HepG2 (cell line): ENCODE measurements around the gene CTNND1. TPM values are rescaled to one million over a fixed set of nuclear protein-coding genes. Genes with fewer than 3 reads are reported as not detected.

Source experiments
- ATAC-seq: fragments of 200-7000 bp; cut with Tn5 transposase; 3 replicates; pipeline ENCODE4 v1.9.1; 2020; ENCODE audit warnings: mild to moderate bottlenecking, moderate library complexity
- BruUV-seq: library from RNA; stranded (reverse); fragments of 400-500 nt; replicated peaks from 2 replicates; lab custom pipeline; 2021; lab: Mats Ljungman, UMichigan
- CTCF ChIA-PET: fragments of 300-600 bp; formaldehyde crosslinking; extraction: SDS; loops from one replicate; lab custom pipeline; 2021; ENCODE audit warnings: low total read pairs, inconsistent platforms, low intra/inter-chr PET ratio; lab: Yijun Ruan, JAX
- POLR2A ChIA-PET: fragments of 350-600 bp; sonication (Branson Sonifier 250); formaldehyde crosslinking; loops from one replicate; lab custom pipeline; 2020; ENCODE audit warnings: antibody characterized with exemption, inconsistent platforms; lab: Yijun Ruan, JAX
- DNase-seq: peaks from one replicate; pipeline ENCODE4 v3.0.0-alpha.2; 2015; ENCODE audit warnings: low spot score
- FAIRE-seq: peaks from 3 replicates; lab custom pipeline; 2011; peaks lifted over from hg19 to GRCh38; lab: Jason Lieb, UNC
- H2AFZ ChIP-seq: one replicate; pipeline ENCODE4 v1.6.1; 2011; ENCODE audit warnings: low read length, inconsistent platforms
- H3K27ac ChIP-seq: fragments of 300-600 bp; 3 replicates; pipeline ENCODE4 v1.8.0; 2011; ENCODE audit warnings: mixed run types, mild to moderate bottlenecking, mixed read lengths, low read length, inconsistent platforms; ENCODE audit not compliant: insufficient read depth; ENCODE audit errors: extremely low read length
- H3K27me3 ChIP-seq, 2 experiments: fragments of 200-600 bp in 1 of 2; 2 replicates in 1 of 2; 3 replicates in 1 of 2; pipeline versions ENCODE4 v1.6.0 to v1.8.0; 2011; ENCODE audit warnings: low read length in 2 of 2, mild to moderate bottlenecking in 2 of 2, moderate library complexity in 2 of 2, inconsistent platforms in 1 of 2; ENCODE audit not compliant: insufficient read depth in 2 of 2, control insufficient read depth in 1 of 2
- H3K36me3 ChIP-seq, 2 experiments: fragments of 200-600 bp in 1 of 2; replicated peaks in 1 of 2; 2 replicates in 1 of 2; 3 replicates in 1 of 2; pipeline versions ENCODE4 v1.5.1 to v1.8.0; 2011; ENCODE audit warnings: low read length in 2 of 2, inconsistent platforms in 1 of 2; ENCODE audit not compliant: insufficient read depth in 2 of 2, control insufficient read depth in 1 of 2
- H3K4me1 ChIP-seq: 2 replicates; pipeline ENCODE4 v1.5.1; 2012; ENCODE audit warnings: low read length, inconsistent platforms; ENCODE audit not compliant: insufficient read depth
- H3K4me2 ChIP-seq: 2 replicates; pipeline ENCODE4 v1.6.0; 2011; ENCODE audit warnings: low read depth, low read length, inconsistent platforms
- H3K4me3 ChIP-seq, 3 experiments: fragments of 200-600 bp in 1 of 3; sonication (generic), shearing (Covaris generic) in 1 of 3; replicated peaks in 1 of 3; 2 replicates each; pipeline ENCODE4 v1.5.1; 2011 to 2016; ENCODE audit warnings: low read length in 3 of 3, inconsistent platforms in 2 of 3, low read depth in 2 of 3, mild to moderate bottlenecking in 2 of 3, control low read depth in 1 of 3, mixed read lengths in 1 of 3; ENCODE audit not compliant: insufficient read depth in 1 of 3
- H3K79me2 ChIP-seq: one replicate; pipeline ENCODE4 v1.6.1; 2011; ENCODE audit warnings: low read length, inconsistent platforms; ENCODE audit not compliant: insufficient read depth
- H3K9ac ChIP-seq: 2 replicates; pipeline ENCODE4 v1.6.0; 2011; ENCODE audit warnings: mild to moderate bottlenecking, low read depth, low read length, inconsistent platforms; ENCODE audit not compliant: insufficient read depth
- H3K9me3 ChIP-seq: 2 replicates; pipeline ENCODE4 v1.5.1; 2012; ENCODE audit warnings: mild to moderate bottlenecking, low read length
- H4K20me1 ChIP-seq: 2 replicates; pipeline ENCODE4 v1.6.0; 2011; ENCODE audit warnings: inconsistent platforms, mild to moderate bottlenecking, low read length, moderate library complexity; ENCODE audit not compliant: insufficient read depth
- ARID3A ChIP-seq: IDR thresholded peaks from 2 replicates; pipeline ENCODE4 v1.6.1; 2012; ENCODE audit warnings: low read depth, low read length, improper control_type of control experiment
- ATF7 ChIP-seq, 2 experiments: fragments of 450-650 bp in 1 of 2; sonication (generic) in 1 of 2; formaldehyde crosslinking in 1 of 2; IDR thresholded peaks; 2 replicates each; pipeline versions ENCODE4 v1.4.0 to v1.6.1; 2016 to 2020; ENCODE audit warnings: antibody characterized with exemption in 1 of 2, mild to moderate bottlenecking in 1 of 2, missing genetic modification reagents in 1 of 2
- CREB1 ChIP-seq, 2 experiments: fragments of 450-650 bp in 1 of 2; IDR thresholded peaks; 2 replicates each; pipeline ENCODE4 v1.6.1; 2016 to 2017; ENCODE audit warnings: control low read depth in 1 of 2, mild to moderate bottlenecking in 1 of 2, missing compliant biosample characterization in 1 of 2, missing genetic modification characterization in 1 of 2
- E2F5 ChIP-seq: sonication (generic); formaldehyde crosslinking; conservative IDR thresholded peaks from 2 replicates; pipeline ENCODE4 v1.4.0; 2020; ENCODE audit warnings: missing genetic modification reagents
- POLR2AphosphoS2 ChIP-seq: IDR thresholded peaks from 2 replicates; pipeline ENCODE4 v1.6.1; 2011; ENCODE audit warnings: low read depth, low read length, improper control_type of control experiment
- PRDM10 ChIP-seq: sonication (generic); formaldehyde crosslinking; IDR thresholded peaks from 2 replicates; pipeline ENCODE4 v1.4.0; 2020; ENCODE audit warnings: low read depth, missing genetic modification reagents
- RNF2 ChIP-seq: fragments of 450-650 bp; conservative IDR thresholded peaks from 2 replicates; pipeline ENCODE4 v1.6.1; 2016; ENCODE audit warnings: low read depth
- SETDB1 ChIP-seq: sonication (generic); formaldehyde crosslinking; IDR thresholded peaks from 2 replicates; pipeline ENCODE4 v1.5.1; 2020; ENCODE audit warnings: missing genetic modification reagents, mild to moderate bottlenecking, borderline replicate concordance
- SKI ChIP-seq: fragments of 450-650 bp; IDR thresholded peaks from one replicate; pipeline ENCODE4 v1.6.1; 2018; ENCODE audit warnings: mild to moderate bottlenecking; ENCODE audit not compliant: partially characterized antibody
- SMAD1 ChIP-seq: sonication (generic); formaldehyde crosslinking; IDR thresholded peaks from 2 replicates; pipeline ENCODE4 v1.4.0; 2020; ENCODE audit warnings: missing genetic modification reagents, low read depth, mild to moderate bottlenecking, borderline replicate concordance
- THRA ChIP-seq: sonication (generic); formaldehyde crosslinking; IDR thresholded peaks from 2 replicates; pipeline ENCODE4 v1.4.0; 2020; ENCODE audit warnings: missing genetic modification reagents, borderline replicate concordance
- ZNF235 ChIP-seq: sonication (generic); formaldehyde crosslinking; IDR thresholded peaks from 2 replicates; pipeline ENCODE4 v1.8.1; 2023; ENCODE audit warnings: mild to moderate bottlenecking, missing genetic modification reagents, borderline replicate concordance
- ZNF503 ChIP-seq: sonication (generic); formaldehyde crosslinking; IDR thresholded peaks from 2 replicates; pipeline ENCODE4 v1.4.0; 2020; ENCODE audit warnings: missing genetic modification reagents
- ZNF720 ChIP-seq: sonication (generic); formaldehyde crosslinking; IDR thresholded peaks from 2 replicates; pipeline ENCODE4 v1.4.0; 2020; ENCODE audit warnings: missing genetic modification reagents
- WGBS: methylation state at CpG from one replicate; pipeline ENCODE4 v1.1.6; 2017; ENCODE audit warnings: low lambda C conversion rate; 5-methylcytosine and 5-hydroxymethylcytosine counted together
- in situ Hi-C: cut with HindIII; loops from 2 replicates; pipeline ENCODE4 v1.10.0; 2017; ENCODE audit warnings: low pct_unique_long_range_greater_than_20kb; ENCODE audit not compliant: extremely low pct_ligation_motif_present
- intact Hi-C: fragments of 100-400 bp; cut with micrococcal nuclease; formaldehyde crosslinking; loops from one replicate; pipeline ENCODE4 v1.10.0; 2022; ENCODE audit not compliant: unreplicated experiment
- polyA plus RNA-seq, 8 experiments: library from polyadenylated mRNA; depleted of rRNA in 3 of 8; stranded (reverse) in 7 of 8; unstranded in 1 of 8; fragments of >200 nt; fragmentation: Illumina TruSeq in 4 of 8; extraction: Trizol in 4 of 8; gene quantifications; 2 replicates each; pipeline versions ENCODE4 v1.2.1 to v1.2.3, GENCODE V29; 2011 to 2016; ENCODE audit warnings: low read depth in 4 of 8, missing spikeins in 1 of 8, mixed read lengths in 1 of 8; ENCODE audit not compliant: insufficient read depth in 1 of 8
- total RNA-seq, 5 experiments: library from RNA; depleted of rRNA; stranded (reverse); fragments of >200 nt; fragmentation: Illumina TruSeq; extraction: Trizol; gene quantifications; 2 replicates each; pipeline ENCODE4 v1.2.3, GENCODE V29; 2016; ENCODE audit warnings: low read depth in 1 of 5

Gene CTNND1
- total and polyA plus RNA-seq, 2 of the 13 experiments (the other 11 are each of a cell fraction or from before 2014, with no cell fraction given) = 117 to 128 TPM

GRCh38 chr11:57732661-57733060 lies 28.9 kb upstream of the CTNND1 start:
- Histone ChIP-seq H3K79me2 (peaks cover 39% of the 10 kb centered on the region), H2AFZ (no peak overlapping the region), H3K9me3 (no peaks in the 10 kb centered on the region), H3K27me3 (no peaks in the 10 kb centered on the region), H4K20me1 (peaks cover 3% of the 10 kb centered on the region; the same call in 1 of the 2 replicates), H3K4me1 (no peaks in the 10 kb centered on the region), H3K36me3 (peaks cover 4 to 25% of the 10 kb centered on the region in 2 experiments), H3K4me3 (no peak overlapping the region), H3K9ac (no peak overlapping the region), H3K4me2 (no peak overlapping the region), H3K27ac (no peak overlapping the region)
- TF ChIP-seq THRA (CRISPR knock-in tag) = no peak
- no peak for TF ChIP-seq CREB1 (IDR thresholded peaks at IDR 0.05)
- TF ChIP-seq CREB1 (CRISPR knock-in tag; IDR thresholded peaks at IDR 0.05) = no peak
- TF ChIP-seq ATF7 (IDR thresholded peaks at IDR 0.05) = no peak
- TF ChIP-seq ATF7 (CRISPR knock-in tag; IDR thresholded peaks at IDR 0.05) = no peak
- no peak for TF ChIP-seq ARID3A
- TF ChIP-seq E2F5 (CRISPR knock-in tag) = no peak
- no peak for TF ChIP-seq SMAD1 (CRISPR knock-in tag)
- no peak for TF ChIP-seq SKI
- no peak for TF ChIP-seq RNF2
- no peak for TF ChIP-seq ZNF720 (CRISPR knock-in tag)
- no peak for TF ChIP-seq SETDB1 (CRISPR knock-in tag)
- TF ChIP-seq ZNF503 = no peak
- TF ChIP-seq ZNF235 = no peak
- no peak for TF ChIP-seq PRDM10 (CRISPR knock-in tag)
- TF ChIP-seq POLR2AphosphoS2 = no peak
- intact Hi-C loops (no loop called here), in situ Hi-C loops (no loop called here)
- BruUV-seq = TSS peak; percentile 22
- DNase-seq = no peak
- no peak for FAIRE-seq
- ChIA-PET CTCF (no interaction called here), POLR2A (interaction anchor here (1.4 kb wide), 1 partner anchor 9 kb away, joined by 4 read pairs; the partner anchor contains the start of gene SELENOH)
- no peak for ATAC-seq
- 100% methylated on average over 1 of the region's 1 CpG for WGBS
